ENCODE data around the gene ZBTB8OS. TPM values are rescaled to one million over a fixed set of nuclear protein-coding genes. Genes with fewer than 3 reads are reported as not detected.
"Not testable (repeated sequence)": the region's sequence is repeated elsewhere in the genome, so short reads cannot be mapped to it uniquely, and the experiment has no call there.

The ZBTB8OS gene
- total RNA-seq, 2 donors from 2014 or later = 23.9 to 34.4 TPM

GRCh38 chr1:32651461-32652073 is 1.2 kb upstream of the ZBTB8OS start:
- Histone ChIP-seq H3K36me3 (peaks cover 30% of the 10 kb centered on the region), H3K27me3 (no peaks in the 10 kb centered on the region), H3K9me3 (no peaks in the 10 kb centered on the region), H3K4me1 (peaks cover 0 to 38% of the 10 kb centered on the region in 2 donors), H3K4me3 (peak overlapping the region; percentile 84), H3K27ac (peak overlapping the region; percentile 99)
- TF ChIP-seq CTCF (IDR thresholded peaks at IDR 0.05) = no peak
- no peak for DNase-seq (ENCODE audit: low spot score)

- no peak for TF ChIP-seq CTCF (IDR thresholded peaks at IDR 0.05)
- H3K36me3 ChIP-seq = peaks cover 23% of the 10 kb centered on the region
- peak within 1 kb of the TSS; percentile 99 for H3K27ac ChIP-seq
- H3K4me1 ChIP-seq = peaks cover 0 to 38% of the 10 kb centered on the region in 2 donors
- H3K4me3 ChIP-seq = peak within 1 kb of the TSS; percentile 84
- H3K27me3 ChIP-seq = no peaks in the 10 kb centered on the region
- peak; percentile 98 for DNase-seq (ENCODE audit: low spot score)
- H3K9me3 ChIP-seq = no peaks in the 10 kb centered on the region
These were observed 556 bp upstream of the ZBTB8OS start, which contains the start of gene RBBP4 for GRCh38 chr1:32650752-32651460. TSS of gene RBBP4 (plus strand) at chr1:32651208. CDS start at chr1:32651307, 99 bp downstream.

- DNase-seq (ENCODE audit: low spot score) = no peak
- no peaks in the 10 kb centered on the region for H3K27me3 ChIP-seq
- no peaks in the 10 kb centered on the region for H3K9me3 ChIP-seq
- H3K4me3 ChIP-seq = no peak overlapping the region
- no peak for TF ChIP-seq CTCF (IDR thresholded peaks at IDR 0.05)
- H3K27ac ChIP-seq = no peak overlapping the region
- peaks cover 0 to 23% of the 10 kb centered on the region in 2 donors for H3K4me1 ChIP-seq
- H3K36me3 ChIP-seq = no peaks in the 10 kb centered on the region
These were observed 2.8 kb downstream of the ZBTB8OS start for GRCh38 chr1:32647308-32648134.

DNA sequence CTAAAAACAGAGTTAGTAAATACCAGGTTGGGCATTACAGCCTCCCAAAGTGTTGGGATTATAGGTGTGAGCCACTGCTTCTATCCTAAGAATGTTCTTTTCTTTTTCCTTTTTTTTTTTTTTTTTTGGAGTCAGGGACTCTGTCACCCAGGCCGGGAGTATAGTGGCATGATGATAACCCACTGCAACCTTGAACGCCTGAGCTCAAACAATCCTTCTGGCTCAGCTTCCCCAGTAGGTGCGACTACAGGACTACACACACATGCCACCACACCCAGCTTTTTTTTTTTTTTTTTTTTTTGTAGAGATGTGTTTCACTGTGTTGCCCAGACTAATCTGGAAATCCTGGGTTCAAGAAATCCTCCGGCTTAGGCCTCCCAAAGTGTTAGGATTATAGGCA is 5.9 kb downstream of the ZBTB8OS start:
- Histone ChIP-seq H3K27me3 (no peaks in the 10 kb centered on the region), H3K9me3 (no peaks in the 10 kb centered on the region), H3K27ac (no peak overlapping the region), H3K4me3 (no peak overlapping the region), H3K4me1 (peaks cover 0 to 6% of the 10 kb centered on the region in 2 donors), H3K36me3 (no peaks in the 10 kb centered on the region)
- no peak for TF ChIP-seq CTCF (IDR thresholded peaks at IDR 0.05)
- DNase-seq (ENCODE audit: low spot score) = no peak

GRCh38 chr1:32642292-32642827 is 8.0 kb downstream of the ZBTB8OS start:
- H3K4me1 ChIP-seq; H3K4me3 ChIP-seq; DNase-seq (ENCODE audit: low spot score); H3K27ac ChIP-seq; H3K36me3 ChIP-seq; H3K9me3 ChIP-seq; H3K27me3 ChIP-seq: not testable (repeated sequence)
